K562 (cell line): Measurements from ENCODE around the gene CEBPZ. TPM values are rescaled to one million over a fixed set of nuclear protein-coding genes. Genes with fewer than 3 reads are reported as not detected.

Source experiments
- ATAC-seq: fragments of 200-7000 bp; cut with Tn5 transposase; 3 replicates; pipeline ENCODE4 v1.9.1; 2020; ENCODE audit warnings: moderate library complexity
- BruUV-seq: library from RNA; stranded (reverse); fragments of 400-500 nt; replicated peaks from 2 replicates; lab custom pipeline; 2021; lab: Mats Ljungman, UMichigan
- CTCF ChIA-PET: fragments of 300-600 bp; formaldehyde crosslinking; extraction: SDS; loops from one replicate; lab custom pipeline; 2021; ENCODE audit warnings: low intra/inter-chr PET ratio; lab: Yijun Ruan, JAX
- POLR2A ChIA-PET: fragments of 300-600, 350-650 bp; sonication (Branson Sonifier 250); formaldehyde crosslinking; extraction: SDS; loops from one replicate; lab custom pipeline; 2021; ENCODE audit warnings: antibody characterized with exemption, inconsistent platforms; lab: Yijun Ruan, JAX
- DNase-seq, 4 experiments: peaks; one replicate each; pipeline versions ENCODE4 v3.0.0 to v3.0.0-alpha.2; 2011 to 2018; ENCODE audit warnings: low spot score in 3 of 4, mixed read lengths in 3 of 4; ENCODE audit errors: extremely low read depth in 1 of 4
- FAIRE-seq: peaks from 2 replicates; lab custom pipeline; 2011; peaks lifted over from hg19 to GRCh38; lab: Jason Lieb, UNC
- H2AFZ ChIP-seq: 2 replicates; pipeline ENCODE4 v1.6.0; 2011; ENCODE audit warnings: low read depth, low read length, control low read depth, inconsistent platforms
- H3K27ac ChIP-seq: fragments of 200-600 bp; 3 replicates; pipeline ENCODE4 v1.8.0; 2011; ENCODE audit warnings: low read depth, mild to moderate bottlenecking, control low read depth, inconsistent platforms, low read length, moderate library complexity, mixed read lengths; ENCODE audit errors: extremely low read depth
- H3K27me3 ChIP-seq, 2 experiments: fragments of 300-600 bp in 1 of 2; 2 replicates in 1 of 2; 3 replicates in 1 of 2; pipeline versions ENCODE4 v1.6.0 to v1.8.0; 2011; ENCODE audit warnings: inconsistent platforms in 2 of 2, low read length in 2 of 2, mild to moderate bottlenecking in 1 of 2, mixed read lengths in 1 of 2, moderate library complexity in 1 of 2; ENCODE audit not compliant: control insufficient read depth in 2 of 2, insufficient read depth in 2 of 2
- H3K36me3 ChIP-seq: fragments of 300-600 bp; 3 replicates; pipeline ENCODE4 v1.8.0; 2011; ENCODE audit warnings: mild to moderate bottlenecking, low read length, inconsistent platforms; ENCODE audit not compliant: control insufficient read depth, insufficient read depth
- H3K4me1 ChIP-seq, 2 experiments: fragments of 200-600 bp in 1 of 2; replicated peaks in 1 of 2; 2 replicates in 1 of 2; 3 replicates in 1 of 2; pipeline versions ENCODE4 v1.5.1 to v1.8.0; 2011; ENCODE audit warnings: inconsistent platforms in 2 of 2, low read length in 2 of 2, mild to moderate bottlenecking in 1 of 2, mixed read lengths in 1 of 2, moderate library complexity in 1 of 2; ENCODE audit not compliant: control insufficient read depth in 2 of 2, insufficient read depth in 2 of 2
- H3K4me2 ChIP-seq: 2 replicates; pipeline ENCODE4 v1.6.1; 2011; ENCODE audit warnings: low read length, control low read depth, inconsistent platforms, mixed read lengths; ENCODE audit not compliant: insufficient read depth
- H3K4me3 ChIP-seq: fragments of 200-600 bp; sonication (generic), shearing (Covaris generic); 2 replicates; pipeline ENCODE4 v1.5.1; 2016; ENCODE audit warnings: control low read depth, inconsistent platforms
- H3K79me2 ChIP-seq: fragments of 200-600 bp; 3 replicates; pipeline ENCODE4 v1.8.0; 2011; ENCODE audit warnings: low read length, inconsistent platforms; ENCODE audit not compliant: control insufficient read depth, insufficient read depth
- H3K9ac ChIP-seq, 2 experiments: 2 replicates each; pipeline versions ENCODE4 v1.6.0 to v1.6.1; 2011; ENCODE audit warnings: low read depth in 2 of 2, low read length in 2 of 2, control low read depth in 1 of 2, inconsistent platforms in 1 of 2, mild to moderate bottlenecking in 1 of 2, mixed read lengths in 1 of 2; ENCODE audit not compliant: insufficient read depth in 1 of 2
- H3K9me1 ChIP-seq: one replicate; pipeline ENCODE4 v1.6.0; 2011; ENCODE audit warnings: inconsistent platforms, mild to moderate bottlenecking, low read length, moderate library complexity; ENCODE audit not compliant: control insufficient read depth, insufficient read depth
- H3K9me3 ChIP-seq: replicated peaks from 2 replicates; pipeline ENCODE4 v1.5.1; 2011; ENCODE audit warnings: low read depth, low read length, inconsistent platforms; ENCODE audit not compliant: control insufficient read depth, insufficient read depth
- H4K20me1 ChIP-seq: replicated peaks from 2 replicates; pipeline ENCODE4 v1.6.1; 2011; ENCODE audit warnings: low read length, inconsistent platforms, mixed read lengths; ENCODE audit not compliant: control insufficient read depth, insufficient read depth
- ELF1 ChIP-seq: fragments of 200-800 bp; sonication (Bioruptor generic); IDR thresholded peaks from 2 replicates; pipeline ENCODE4 v1.6.1; 2016; ENCODE audit warnings: missing genetic modification characterization, missing compliant biosample characterization
- ILK ChIP-seq: fragments of 450-650 bp; IDR thresholded peaks from 2 replicates; pipeline ENCODE4 v1.6.1; 2016; ENCODE audit warnings: missing genetic modification characterization, low read depth, mild to moderate bottlenecking, missing compliant biosample characterization, moderate library complexity, borderline replicate concordance
- MAFF ChIP-seq: IDR thresholded peaks from 2 replicates; pipeline ENCODE4 v1.6.1; 2012; ENCODE audit warnings: low read length, improper control_type of control experiment
- ZNF561 ChIP-seq: fragments of 450-650 bp; formaldehyde crosslinking; conservative IDR thresholded peaks from 2 replicates; pipeline ENCODE4 v1.4.0; 2020; ENCODE audit warnings: mild to moderate bottlenecking, moderate library complexity
- WGBS: fragments of 100-300 bp; shearing (Covaris generic); methylation state at CpG from one replicate; pipeline ENCODE4 v1.1.6; 2016; ENCODE audit warnings: low coverage, mixed read lengths; ENCODE audit not compliant: insufficient coverage; ENCODE audit errors: missing lambda C conversion rate; 5-methylcytosine and 5-hydroxymethylcytosine counted together
- in situ Hi-C: fragments of 300-500 bp; cut with MboI; formaldehyde crosslinking; loops from 4 replicates; pipeline ENCODE4 v1.15.0; 2018; ENCODE audit warnings: inconsistent platforms, mixed read lengths
- intact Hi-C: fragments of 100-400 bp; cut with micrococcal nuclease; formaldehyde crosslinking; loops from 2 replicates; pipeline ENCODE4 v1.14.2; 2022
- polyA plus RNA-seq, 8 experiments: library from polyadenylated mRNA; depleted of rRNA in 4 of 8; stranded (reverse) in 5 of 8; unstranded in 3 of 8; fragments of >200 nt; fragmentation: Nextera tagmentation in 2 of 8; fragmentation: Illumina TruSeq in 1 of 8; extraction: Ambion mirVana in 2 of 8; extraction: Trizol in 1 of 8; gene quantifications; 2 replicates each; pipeline versions ENCODE4 v1.2.1 to v1.2.3, GENCODE V29; 2011 to 2014; ENCODE audit warnings: inconsistent platforms in 1 of 8, missing spikeins in 1 of 8
- total RNA-seq, 7 experiments: library from RNA; depleted of rRNA in 6 of 7; stranded (reverse); fragments of >200 nt in 6 of 7; fragmentation: Illumina TruSeq in 2 of 7; extraction: Trizol in 2 of 7; gene quantifications; 2 replicates each; pipeline versions ENCODE4 v1.2.1 to v1.2.3, GENCODE V29; 2011 to 2021; ENCODE audit warnings: low replicate concordance in 1 of 7

The CEBPZ gene
- total and polyA plus RNA-seq, 9 of the 15 experiments (the other 6 are each of a cell fraction or from before 2014, with no cell fraction given): 49.7 to 160 (median 82.8) TPM

GRCh38 chr2:37188570-37188969 is 42.8 kb downstream of the CEBPZ start, which contains the start of gene SULT6B1:
TSS of gene SULT6B1 (minus strand) at chr2:37188670. CDS start at chr2:37188640, 30 bp downstream.
- in situ Hi-C loops (no loop called here), intact Hi-C loops (no loop called here)
- no peak within 1 kb of the TSS for H3K9ac ChIP-seq
- H3K79me2 ChIP-seq: no peaks in the 10 kb centered on the region
- DNase-seq: no peak
- no peak for FAIRE-seq
- H3K4me2 ChIP-seq: no peak within 1 kb of the TSS
- peaks cover 0 to 8% of the 10 kb centered on the region in 2 experiments; a peak in 2 of 5 replicates for H3K27me3 ChIP-seq
- TF ChIP-seq ELF1 (tag): no peak
- H3K27ac ChIP-seq: no peak within 1 kb of the TSS
- no peak within 1 kb of the TSS for H3K4me3 ChIP-seq
- ChIA-PET POLR2A (interaction anchor here (0.6 kb wide), 1 partner anchor 12 kb away, joined by 3 read pairs; no protein-coding TSS in a partner anchor), CTCF (no interaction called here)
- WGBS: 33% methylated on average over 2 of the region's 2 CpGs
- no TSS peak for BruUV-seq
- H3K36me3 ChIP-seq: no peaks in the 10 kb centered on the region
- no peaks in the 10 kb centered on the region for H3K9me1 ChIP-seq
- peaks cover 3 to 9% of the 10 kb centered on the region in 2 experiments; a peak in 2 of 5 replicates for H3K4me1 ChIP-seq
- no peaks in the 10 kb centered on the region for H4K20me1 ChIP-seq
- peak within 1 kb of the TSS; percentile 66; the same call in 1 of the 2 replicates for H2AFZ ChIP-seq
- H3K9me3 ChIP-seq: no peaks in the 10 kb centered on the region
- ATAC-seq: no peak

- DNase-seq (no peak), ATAC-seq (0 out of 3 replicates have a peak, but pooled peaks have one; percentile 29), FAIRE-seq (no peak)
- no peaks in the 10 kb centered on the region for H3K9me3 ChIP-seq
- peaks cover 4 to 6% of the 10 kb centered on the region in 2 experiments; a peak in 3 of 5 replicates for H3K27me3 ChIP-seq
- no peaks in the 10 kb centered on the region for H3K9me1 ChIP-seq
- H3K4me2 ChIP-seq: no peak overlapping the region
- H3K79me2 ChIP-seq: no peaks in the 10 kb centered on the region
- 8% methylated on average over 17 of the region's 17 CpGs for WGBS
- CTCF ChIA-PET: no interaction called here
- no TSS peak for BruUV-seq
- peaks cover 5 to 11% of the 10 kb centered on the region in 2 experiments; a peak in 3 of 5 replicates for H3K4me1 ChIP-seq
- H3K36me3 ChIP-seq: no peaks in the 10 kb centered on the region
- H2AFZ ChIP-seq: no peak overlapping the region
- POLR2A ChIA-PET: interaction anchor here (1.1 to 1.4 kb wide), 2 partner anchors 8 to 12 kb away, joined by 3 read pairs; no protein-coding TSS in a partner anchor
- in situ Hi-C loops (no loop called here), intact Hi-C loops (no loop called here)
- no peak overlapping the region for H3K4me3 ChIP-seq
- no peak overlapping the region for H3K9ac ChIP-seq
- no peak overlapping the region for H3K27ac ChIP-seq
- H4K20me1 ChIP-seq: no peaks in the 10 kb centered on the region
- TF ChIP-seq MAFF: peak; percentile 28; the same call in 1 of the 2 replicates
- TF ChIP-seq ILK (tag): no peak
- TF ChIP-seq ZNF561: no peak
Observed at GRCh38 chr2:37181726-37182684, 49.4 kb downstream of the CEBPZ start.
